Mucosa of rectum (tissue), 2 donors: ENCODE data around the gene MS4A15.
"Not testable (repeated sequence)": the region's sequence is repeated elsewhere in the genome, so short reads cannot be mapped to it uniquely, and the experiment has no call there.

Experiments
- H3K27ac ChIP-seq, 2 donors: one replicate each; pipeline ENCODE4 v1.7.0; 2013; ENCODE audit warnings: inconsistent platforms in 2 of 2, low read depth in 2 of 2, low read length in 2 of 2
- H3K27me3 ChIP-seq, 2 donors: one replicate each; pipeline ENCODE4 v1.7.0; 2013; ENCODE audit warnings: low read length in 2 of 2; ENCODE audit not compliant: control insufficient read depth in 2 of 2, insufficient read depth in 2 of 2
- H3K36me3 ChIP-seq, 2 donors: one replicate each; pipeline ENCODE4 v1.7.0; 2013; ENCODE audit warnings: low read length in 2 of 2; ENCODE audit not compliant: control insufficient read depth in 2 of 2, insufficient read depth in 2 of 2
- H3K4me1 ChIP-seq, 2 donors: one replicate each; pipeline ENCODE4 v1.7.0; 2013; ENCODE audit warnings: low read length in 2 of 2, mild to moderate bottlenecking in 1 of 2; ENCODE audit not compliant: control insufficient read depth in 2 of 2, insufficient read depth in 2 of 2
- H3K4me3 ChIP-seq, 2 donors: one replicate each; pipeline ENCODE4 v1.7.0; 2013; ENCODE audit warnings: low read length in 2 of 2
- H3K9ac ChIP-seq, 2 donors: one replicate each; pipeline ENCODE4 v1.7.0; 2013; ENCODE audit warnings: low read length in 2 of 2, low read depth in 1 of 2, mild to moderate bottlenecking in 1 of 2
- H3K9me3 ChIP-seq, 2 donors: one replicate each; pipeline ENCODE4 v1.7.0; 2013; ENCODE audit warnings: low read length in 2 of 2; ENCODE audit not compliant: control insufficient read depth in 2 of 2
- donor health status: healthy.
- donor health status: Normal muscosa, but diverticular disease.

MS4A15 gene

DNA sequence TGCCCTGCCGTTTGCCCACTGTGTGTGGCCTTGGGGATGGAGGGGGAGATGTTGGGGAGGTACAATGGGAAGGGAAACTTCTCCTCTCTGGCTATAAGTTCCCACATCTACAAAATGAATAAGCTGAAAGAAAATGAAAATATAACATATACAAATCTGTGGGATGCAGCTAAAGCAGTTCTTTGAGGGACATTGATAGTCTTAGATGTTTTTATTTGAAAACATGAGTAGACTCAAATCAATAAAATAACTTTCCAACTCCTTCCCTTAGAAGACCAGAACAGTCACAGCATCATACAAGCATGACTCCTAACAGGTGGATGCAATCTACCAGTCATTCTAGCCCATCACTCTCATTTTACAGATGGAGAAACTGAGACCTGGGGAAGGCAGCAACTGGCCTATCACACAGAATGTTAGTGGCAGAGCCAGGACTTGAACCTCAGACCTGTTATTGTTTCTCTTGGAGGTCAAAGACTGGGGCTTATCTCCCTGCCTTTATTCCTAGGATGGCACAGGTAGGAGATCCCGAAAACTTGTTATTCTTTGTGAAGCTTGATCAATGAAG is 60.0 kb downstream of the MS4A15 start:
- no peaks in the 10 kb centered on the region for H3K4me1 ChIP-seq
- H3K27me3 ChIP-seq: no peaks in the 10 kb centered on the region

DNA sequence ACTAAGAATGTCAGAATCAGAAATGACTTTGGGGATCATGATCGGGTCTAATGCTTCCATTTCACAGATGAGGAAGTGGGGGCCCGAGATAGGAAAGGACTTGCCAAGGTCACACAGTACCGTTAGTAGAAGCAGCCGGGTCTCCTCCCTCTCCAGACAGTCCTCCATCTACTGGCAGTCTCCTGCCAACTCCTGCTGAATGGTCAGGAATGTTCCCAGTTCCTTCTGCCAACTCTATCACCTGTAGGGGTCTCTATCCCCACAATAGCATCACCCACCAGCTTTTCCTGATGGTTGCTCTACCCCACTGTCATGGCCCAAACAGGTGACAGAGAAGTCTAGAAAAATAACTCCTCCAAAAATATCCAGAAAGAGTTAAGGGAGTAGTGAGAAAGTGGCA is 61.4 kb downstream of the MS4A15 start:
- Histone ChIP-seq H3K4me1 (no peaks in the 10 kb centered on the region), H3K27ac (no peak overlapping the region)

More for the DNA sequence above, 60.0 kb downstream of the MS4A15 start:
- Histone ChIP-seq H3K27ac (no peak overlapping the region), H3K9me3 (peaks cover 4 to 8% of the 10 kb centered on the region in 2 donors), H3K9ac (no peak overlapping the region), H3K4me3 (no peak overlapping the region), H3K36me3 (no peaks in the 10 kb centered on the region)

DNA sequence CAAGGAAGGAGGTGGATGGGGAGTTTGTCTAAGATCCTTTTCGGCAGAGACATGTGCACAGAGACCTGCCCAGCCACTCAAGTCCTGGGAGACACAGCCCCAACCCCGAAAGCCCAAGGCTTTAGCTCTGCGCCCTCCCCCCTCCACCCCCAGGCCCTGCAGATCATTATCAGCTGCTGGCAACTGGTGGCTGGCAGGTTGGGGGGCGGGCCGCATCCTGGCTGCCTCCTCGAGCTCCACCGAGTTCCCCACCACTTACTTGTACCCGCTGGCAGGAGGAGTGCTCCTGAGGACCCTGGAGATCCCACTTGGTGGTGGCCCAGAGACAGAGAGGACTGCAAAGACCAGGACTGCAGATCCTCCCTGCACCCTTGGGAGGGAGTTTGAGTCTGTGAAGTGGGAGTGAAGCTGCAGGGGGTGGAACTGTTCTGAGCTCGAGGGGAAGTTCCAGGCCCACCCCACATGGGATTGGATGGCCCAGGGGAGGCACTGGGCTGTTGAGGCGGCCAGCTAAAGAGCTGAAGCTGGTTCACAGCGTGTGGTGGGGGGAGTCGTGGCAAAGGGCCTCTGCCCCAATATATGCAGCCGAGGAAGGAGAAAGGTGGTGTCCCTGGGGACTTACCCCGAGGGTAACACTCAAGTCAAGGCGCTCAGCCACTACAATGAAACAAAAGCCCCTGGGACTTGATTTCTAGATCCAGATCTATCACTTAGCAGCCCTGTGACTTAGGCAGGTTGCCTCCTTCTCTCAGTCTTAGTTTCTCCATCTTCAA is 65.3 kb downstream of the MS4A15 start:
- Histone ChIP-seq H3K4me1 (no peaks in the 10 kb centered on the region), H3K9me3 (peaks cover under 1 to 1% of the 10 kb centered on the region in 2 donors), H3K36me3 (no peaks in the 10 kb centered on the region), H3K4me3 (no peak overlapping the region), H3K27me3 (no peaks in the 10 kb centered on the region), H3K9ac (no peak overlapping the region), H3K27ac (no peak overlapping the region)

More for the DNA sequence above, 61.4 kb downstream of the MS4A15 start:
- Histone ChIP-seq H3K9me3 (peaks cover 4 to 8% of the 10 kb centered on the region in 2 donors), H3K27me3 (no peaks in the 10 kb centered on the region), H3K4me3 (no peak overlapping the region), H3K9ac (no peak overlapping the region), H3K36me3 (no peaks in the 10 kb centered on the region)

DNA sequence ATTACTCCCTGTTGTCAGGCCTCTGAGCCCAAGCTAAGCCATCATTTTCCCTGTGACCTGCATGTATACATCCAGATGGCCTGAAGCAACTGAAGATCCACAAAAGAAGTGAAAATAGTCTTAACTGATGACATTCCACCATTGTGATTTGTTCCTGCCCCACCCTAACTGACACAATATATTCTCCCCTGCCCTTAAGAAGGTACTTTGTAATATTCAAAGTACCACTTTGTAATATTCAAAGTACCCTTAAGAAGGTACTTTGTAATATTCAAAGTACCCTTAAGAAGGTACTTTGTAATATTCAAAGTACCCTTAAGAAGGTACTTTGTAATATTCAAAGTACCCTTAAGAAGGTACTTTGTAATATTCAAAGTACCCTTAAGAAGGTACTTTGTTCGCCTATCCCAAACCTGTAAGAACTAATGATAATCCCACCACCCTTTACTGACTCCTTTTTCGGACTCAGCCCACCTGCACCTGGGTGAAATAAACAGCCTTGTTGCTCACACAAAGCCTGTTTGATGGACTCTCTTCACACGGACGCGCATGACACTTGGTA is 67.2 kb downstream of the MS4A15 start:
- not testable (repeated sequence) for H3K36me3 ChIP-seq, H3K4me1 ChIP-seq, H3K27me3 ChIP-seq, H3K4me3 ChIP-seq, H3K9ac ChIP-seq, H3K9me3 ChIP-seq, H3K27ac ChIP-seq

DNA sequence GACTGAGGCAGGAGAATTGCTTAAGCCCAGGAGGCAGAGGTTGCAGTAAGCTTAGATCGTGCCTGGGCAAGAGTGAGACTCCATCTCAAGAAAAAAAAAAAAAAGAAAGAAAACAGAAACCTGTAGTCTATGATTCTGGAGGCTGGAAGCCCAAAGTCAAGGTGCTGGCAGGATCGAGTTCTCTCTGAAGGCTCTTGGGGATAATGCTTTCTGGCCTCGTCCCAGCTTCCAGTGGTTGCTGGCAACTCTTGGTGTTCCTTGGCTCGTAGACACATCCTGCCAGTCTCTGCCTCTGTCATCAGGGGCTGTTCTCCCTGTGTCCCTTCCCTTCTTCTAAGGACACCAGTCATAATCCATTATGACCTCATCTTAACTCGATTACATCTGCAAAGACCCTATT is 68.5 kb downstream of the MS4A15 start:
- H3K4me3 ChIP-seq: no peak overlapping the region
- no peaks in the 10 kb centered on the region for H3K4me1 ChIP-seq
- no peaks in the 10 kb centered on the region for H3K36me3 ChIP-seq
- H3K27me3 ChIP-seq: no peaks in the 10 kb centered on the region
- H3K27ac ChIP-seq: no peak overlapping the region
- no peak overlapping the region for H3K9ac ChIP-seq
- no peaks in the 10 kb centered on the region for H3K9me3 ChIP-seq

DNA sequence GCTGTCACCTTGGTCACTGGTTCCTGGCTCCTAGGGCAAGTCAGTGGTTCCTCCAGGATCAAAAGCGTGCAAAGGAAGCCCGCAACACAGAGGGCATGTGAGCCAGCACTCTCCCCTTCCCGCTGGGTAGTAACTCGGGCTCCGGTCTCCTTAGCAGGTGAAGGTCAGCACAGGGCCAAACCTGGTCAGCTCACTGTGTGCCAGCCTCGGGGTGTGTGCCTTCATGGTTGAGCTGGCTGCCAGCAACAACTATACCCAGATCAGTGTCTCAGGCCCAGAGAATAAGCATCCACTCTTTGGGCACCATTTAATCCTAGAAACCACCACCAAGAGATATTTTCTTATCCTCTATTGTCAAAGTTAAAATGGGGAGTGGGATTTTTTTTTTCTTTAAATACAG is 69.1 kb downstream of the MS4A15 start:
- H3K9ac ChIP-seq: no peak overlapping the region
- H3K36me3 ChIP-seq: no peaks in the 10 kb centered on the region
- H3K27ac ChIP-seq: no peak overlapping the region
- H3K4me1 ChIP-seq: peaks cover 0 to 4% of the 10 kb centered on the region in 2 donors
- no peaks in the 10 kb centered on the region for H3K27me3 ChIP-seq
- H3K9me3 ChIP-seq: no peaks in the 10 kb centered on the region
- H3K4me3 ChIP-seq: no peak overlapping the region
